ENCODE data around the gene AGFG2. TPM values are rescaled to one million over a fixed set of nuclear protein-coding genes. Genes with fewer than 3 reads are reported as not detected.

The AGFG2 gene
- total RNA-seq, 1 donor: 19.3 TPM

- TF ChIP-seq CTCF (IDR thresholded peaks at IDR 0.05; ENCODE audit: insufficient read depth, low read length): no peak
- no peak for DNase-seq (ENCODE audit: low read depth)
Observed at GRCh38 chr7:100578246-100579183, 39.5 kb downstream of the AGFG2 start.

GRCh38 chr7:100580466-100581283 lies 41.7 kb downstream of the AGFG2 start:
- H3K4me3 ChIP-seq (ENCODE audit: low read depth, low read length): no peak overlapping the region
- DNase-seq (ENCODE audit: low read depth): no peak
- TF ChIP-seq CTCF (IDR thresholded peaks at IDR 0.05; ENCODE audit: insufficient read depth, low read length): no peak

More at GRCh38 chr7:100578246-100579183, 39.5 kb downstream of the AGFG2 start:
- H3K4me3 ChIP-seq (ENCODE audit: low read depth, low read length): no peak overlapping the region

GRCh38 chr7:100582041-100582579 lies 43.1 kb downstream of the AGFG2 start:
- H3K4me3 ChIP-seq (ENCODE audit: low read depth, low read length): no peak overlapping the region
- TF ChIP-seq CTCF (IDR thresholded peaks at IDR 0.05; ENCODE audit: insufficient read depth, low read length): no peak
- DNase-seq (ENCODE audit: low read depth): no peak

GRCh38 chr7:100582650-100583049 lies 43.6 kb downstream of the AGFG2 start:
- TF ChIP-seq CTCF (IDR thresholded peaks at IDR 0.05; ENCODE audit: insufficient read depth, low read length): no peak
- H3K4me3 ChIP-seq (ENCODE audit: low read depth, low read length): peak overlapping the region; percentile 99
- DNase-seq (ENCODE audit: low read depth): no peak

- no peak for TF ChIP-seq CTCF (IDR thresholded peaks at IDR 0.05; ENCODE audit: insufficient read depth, low read length)
- DNase-seq (ENCODE audit: low read depth): peak; percentile 59
- peak overlapping the region; percentile 99 for H3K4me3 ChIP-seq (ENCODE audit: low read depth, low read length)
Observed at GRCh38 chr7:100583132-100584053, 44.4 kb downstream of the AGFG2 start.

Measured in fibroblast of the aortic adventitia (primary cell).